Inferior parietal cortex (tissue), 1 donor: ENCODE data around the gene CYP2W1.
"Not testable (repeated sequence)": the region's sequence is repeated elsewhere in the genome, so short reads cannot be mapped to it uniquely, and the experiment has no call there.

Experiments used
- DNase-seq: peaks from one replicate; pipeline ENCODE4 v3.0.0-alpha.2; 2016; ENCODE audit errors: extremely low spot score

Gene CYP2W1

GRCh38 chr7:983004-983615 lies at the start of gene CYP2W1:
CYP2W1 (plus strand) TSS chr7:983181; CDS start chr7:983212, 31 bp downstream.
- no peak for DNase-seq

GRCh38 chr7:934469-935163 lies 48.4 kb upstream of the CYP2W1 start:
- no peak for DNase-seq

- DNase-seq, result no peak
These were observed 47.7 kb upstream of the CYP2W1 start for GRCh38 chr7:935164-935873.

- DNase-seq, result no peak
These were observed 47.1 kb upstream of the CYP2W1 start for GRCh38 chr7:935874-936385.

- no peak for DNase-seq
These were observed 46.5 kb upstream of the CYP2W1 start for GRCh38 chr7:936386-937054.

GRCh38 chr7:937856-938484 lies 45.0 kb upstream of the CYP2W1 start:
- DNase-seq, result no peak

- no peak for DNase-seq
These were observed 44.3 kb upstream of the CYP2W1 start for GRCh38 chr7:938546-939185.

- no peak for DNase-seq
These were observed 43.1 kb upstream of the CYP2W1 start for GRCh38 chr7:939843-940242.

- no peak for DNase-seq
These were observed 42.2 kb upstream of the CYP2W1 start for GRCh38 chr7:940599-941408.

GRCh38 chr7:943793-944192 lies 39.2 kb upstream of the CYP2W1 start:
- not testable (repeated sequence) for DNase-seq

- DNase-seq, result no peak
These were observed 38.2 kb upstream of the CYP2W1 start for GRCh38 chr7:944744-945143.

GRCh38 chr7:945147-945555 lies 37.8 kb upstream of the CYP2W1 start:
- no peak for DNase-seq

- no peak for DNase-seq
These were observed 37.3 kb upstream of the CYP2W1 start for GRCh38 chr7:945556-946255.

- DNase-seq, result no peak
These were observed 36.6 kb upstream of the CYP2W1 start for GRCh38 chr7:946256-946996.

GRCh38 chr7:947391-948210 lies 35.4 kb upstream of the CYP2W1 start:
- no peak for DNase-seq

GRCh38 chr7:949021-949934 lies 33.7 kb upstream of the CYP2W1 start:
- DNase-seq, result no peak
